ENCODE measurements around the gene PTPN3. TPM values are rescaled to one million over a fixed set of nuclear protein-coding genes. Genes with fewer than 3 reads are reported as not detected.

Gene PTPN3
- polyA plus RNA-seq, 1 of the 3 experiments (the other 2 are of a cell fraction): 7.5 TPM

DNA sequence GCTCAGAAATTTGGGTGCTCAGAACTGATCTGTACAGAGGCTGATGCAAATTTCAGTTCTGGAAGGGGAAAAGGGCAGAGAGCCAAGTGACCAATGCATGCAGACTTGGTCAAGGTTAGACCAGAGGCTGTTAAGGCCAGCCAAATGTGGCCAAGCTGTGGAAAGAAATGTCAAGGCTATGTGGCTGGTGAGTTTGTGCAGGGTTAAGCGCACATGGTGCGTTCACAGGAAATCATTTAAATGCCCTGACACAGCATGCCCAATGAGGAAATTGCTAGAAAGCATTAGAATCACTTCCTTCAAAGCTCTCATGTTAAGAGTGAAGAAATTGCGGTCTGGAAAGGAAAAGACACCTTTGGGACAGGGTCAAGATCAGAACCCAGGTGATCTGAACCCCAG is 58.0 kb downstream of the PTPN3 start:
- Histone ChIP-seq H3K27me3 (ENCODE audit: insufficient read depth) (no peaks in the 10 kb centered on the region), H3K4me2 (no peak overlapping the region), H3K9ac (no peak overlapping the region), H3K4me1 (ENCODE audit: control insufficient read depth in 1 of 2, insufficient read depth in 2 of 2, low read depth in 1 of 2, low read length in 1 of 2) (peaks cover 0 to 2% of the 10 kb centered on the region in 2 experiments; a peak in 1 of 4 replicates), H3K9me3 (no peaks in the 10 kb centered on the region), H3K79me2 (ENCODE audit: insufficient read depth) (no peaks in the 10 kb centered on the region), H3K4me3 (ENCODE audit: low read depth in 2 of 2, low read length in 1 of 2) (no peak overlapping the region), H3K36me3 (replicated peaks in 1 of 2; ENCODE audit: control insufficient read depth in 1 of 2, insufficient read depth in 2 of 2, low read length in 1 of 2) (peaks cover 0 to 14% of the 10 kb centered on the region in 2 experiments), H2AFZ (ENCODE audit: low read depth) (no peak overlapping the region), H3K9me2 (no peaks in the 10 kb centered on the region), H4K20me1 (ENCODE audit: insufficient read depth) (no peaks in the 10 kb centered on the region), H3K27ac (ENCODE audit: low read depth in 2 of 2, low read length in 1 of 2) (no peak overlapping the region), H3F3A (replicated peaks; ENCODE audit: insufficient read depth) (peaks cover 5% of the 10 kb centered on the region)
- POLR2A ChIA-PET: interaction anchor here (1.7 kb wide), 1 partner anchor 30 kb away, joined by 8 read pairs; no protein-coding TSS in a partner anchor
- TF ChIP-seq USF1 (IDR thresholded peaks at IDR 0.05; ENCODE audit: borderline replicate concordance, low read depth) (no peak), EP300 (IDR thresholded peaks at IDR 0.05; ENCODE audit: borderline replicate concordance in 1 of 2, low read depth in 1 of 2, low read length in 1 of 2) (no peak), CHD2 (IDR thresholded peaks at IDR 0.05; ENCODE audit: low read length, partially characterized antibody) (no peak), FOXM1 (IDR thresholded peaks at IDR 0.05; ENCODE audit: low read depth) (no peak), ZBTB33 (IDR thresholded peaks at IDR 0.05; ENCODE audit: borderline replicate concordance, low read depth) (no peak), GABPA (IDR thresholded peaks at IDR 0.05; ENCODE audit: low read depth) (no peak), RFX5 (IDR thresholded peaks at IDR 0.05; ENCODE audit: low read length) (no peak), RAD21 (IDR thresholded peaks at IDR 0.05; ENCODE audit: low read length) (no peak), SIN3A (IDR thresholded peaks at IDR 0.05; ENCODE audit: borderline replicate concordance, low read depth, low read length) (no peak), NFIC (IDR thresholded peaks at IDR 0.05; ENCODE audit: borderline replicate concordance) (no peak), FOXJ3 (CRISPR knock-in tag; IDR thresholded peaks at IDR 0.05) (no peak), JUND (IDR thresholded peaks at IDR 0.05) (no peak)
- TF ChIP-seq, protein P1, sequence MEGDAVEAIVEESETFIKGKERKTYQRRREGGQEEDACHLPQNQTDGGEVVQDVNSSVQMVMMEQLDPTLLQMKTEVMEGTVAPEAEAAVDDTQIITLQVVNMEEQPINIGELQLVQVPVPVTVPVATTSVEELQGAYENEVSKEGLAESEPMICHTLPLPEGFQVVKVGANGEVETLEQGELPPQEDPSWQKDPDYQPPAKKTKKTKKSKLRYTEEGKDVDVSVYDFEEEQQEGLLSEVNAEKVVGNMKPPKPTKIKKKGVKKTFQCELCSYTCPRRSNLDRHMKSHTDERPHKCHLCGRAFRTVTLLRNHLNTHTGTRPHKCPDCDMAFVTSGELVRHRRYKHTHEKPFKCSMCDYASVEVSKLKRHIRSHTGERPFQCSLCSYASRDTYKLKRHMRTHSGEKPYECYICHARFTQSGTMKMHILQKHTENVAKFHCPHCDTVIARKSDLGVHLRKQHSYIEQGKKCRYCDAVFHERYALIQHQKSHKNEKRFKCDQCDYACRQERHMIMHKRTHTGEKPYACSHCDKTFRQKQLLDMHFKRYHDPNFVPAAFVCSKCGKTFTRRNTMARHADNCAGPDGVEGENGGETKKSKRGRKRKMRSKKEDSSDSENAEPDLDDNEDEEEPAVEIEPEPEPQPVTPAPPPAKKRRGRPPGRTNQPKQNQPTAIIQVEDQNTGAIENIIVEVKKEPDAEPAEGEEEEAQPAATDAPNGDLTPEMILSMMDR (IDR thresholded peaks at IDR 0.05): no peak
- TF ChIP-seq, protein P2, sequence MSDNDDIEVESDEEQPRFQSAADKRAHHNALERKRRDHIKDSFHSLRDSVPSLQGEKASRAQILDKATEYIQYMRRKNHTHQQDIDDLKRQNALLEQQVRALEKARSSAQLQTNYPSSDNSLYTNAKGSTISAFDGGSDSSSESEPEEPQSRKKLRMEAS (IDR thresholded peaks at IDR 0.05; ENCODE audit: low read depth): no peak
- WGBS (ENCODE audit: low lambda C conversion rate): 89% methylated on average over 3 of the region's 3 CpGs
- CTCF ChIA-PET: interaction anchor here (0.7 to 6.5 kb wide), 31 partner anchors 8 to 128 kb away, joined by 3 to 177 read pairs (median 6); partner anchors contain the start of gene PTPN3
- DNase-seq: no peak
